ENCODE data around the gene SNN.

The SNN gene

DNA sequence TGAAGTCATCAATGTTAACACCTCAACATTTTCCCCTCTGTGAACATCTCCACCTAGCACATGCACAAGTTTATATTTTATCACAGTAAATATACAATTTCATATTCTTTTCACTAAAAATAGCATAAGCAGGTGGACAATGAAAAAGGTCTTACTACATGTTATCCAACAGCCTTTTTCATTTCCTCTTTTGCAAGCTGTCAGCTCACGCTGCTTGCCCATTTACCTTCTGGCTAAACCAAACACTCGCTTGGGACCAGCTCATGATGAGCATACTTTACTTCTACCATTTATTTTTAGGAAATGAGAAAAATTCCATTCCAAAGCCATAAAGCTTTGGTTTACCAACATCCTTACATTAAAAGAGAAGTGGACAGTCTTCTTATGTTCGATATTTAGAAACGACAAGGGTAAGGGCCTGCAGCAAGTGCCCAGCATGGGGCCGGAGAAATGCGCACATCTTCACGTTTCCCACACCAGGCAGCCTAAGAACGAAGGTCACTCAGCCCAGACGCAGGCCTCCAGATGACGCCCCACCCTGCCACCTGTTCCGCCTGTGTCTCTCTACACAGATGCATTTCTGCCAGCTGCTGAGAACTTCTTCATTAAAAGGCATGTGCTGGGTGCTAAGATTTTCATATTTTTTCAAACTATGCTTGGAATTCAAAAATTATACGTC, 13.9 kb downstream of the SNN start:
- no peak for DNase-seq

GRCh38 chr16:11682655-11683096, 14.4 kb downstream of the SNN start:
- peak; percentile 94 for DNase-seq

- DNase-seq: no peak
These were observed 14.9 kb downstream of the SNN start for GRCh38 chr16:11683145-11683544.

DNA sequence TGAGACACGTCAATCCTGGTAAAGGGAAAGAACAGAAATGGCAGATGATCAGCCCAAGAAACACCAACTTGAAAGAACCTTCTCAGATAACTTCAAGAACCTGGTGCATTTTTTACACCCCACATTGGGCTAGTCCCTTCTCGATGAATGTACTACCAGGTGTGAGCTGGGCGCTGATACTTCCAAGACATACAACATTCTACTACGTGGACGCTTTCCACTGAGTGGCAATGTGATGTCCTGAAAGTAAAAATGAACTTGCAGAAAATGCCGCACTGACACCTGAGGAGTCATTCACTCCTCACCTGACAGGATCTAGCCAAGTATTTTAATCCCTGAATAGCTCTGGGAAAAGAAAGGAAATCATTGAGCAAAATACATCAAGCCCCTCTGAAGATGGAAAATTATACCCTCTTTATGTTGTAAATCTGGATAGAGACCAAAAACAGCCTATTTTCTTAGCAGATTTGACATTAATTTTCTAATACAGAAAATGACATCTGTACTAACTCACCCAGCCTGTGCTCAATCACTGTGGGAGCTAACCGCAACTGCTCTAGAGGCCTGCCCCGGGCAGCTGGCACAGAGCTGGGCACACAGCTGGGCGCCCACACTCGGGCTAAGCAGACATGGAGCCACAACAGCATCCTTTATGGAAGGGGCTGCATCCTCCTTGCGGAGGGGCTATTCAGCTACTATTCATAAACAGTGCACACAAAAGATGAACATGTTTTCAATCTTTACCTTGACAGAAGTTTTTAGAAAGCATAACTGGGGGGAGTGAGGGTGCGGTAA, 16.2 kb downstream of the SNN start:
- no peak for DNase-seq

- peak; percentile 75 for DNase-seq
These were observed 17.8 kb downstream of the SNN start for GRCh38 chr16:11685844-11686618.

GRCh38 chr16:11686713-11687380, 18.6 kb downstream of the SNN start:
- no peak for DNase-seq

GRCh38 chr16:11687601-11688519, 19.6 kb downstream of the SNN start:
- DNase-seq: no peak

DNA sequence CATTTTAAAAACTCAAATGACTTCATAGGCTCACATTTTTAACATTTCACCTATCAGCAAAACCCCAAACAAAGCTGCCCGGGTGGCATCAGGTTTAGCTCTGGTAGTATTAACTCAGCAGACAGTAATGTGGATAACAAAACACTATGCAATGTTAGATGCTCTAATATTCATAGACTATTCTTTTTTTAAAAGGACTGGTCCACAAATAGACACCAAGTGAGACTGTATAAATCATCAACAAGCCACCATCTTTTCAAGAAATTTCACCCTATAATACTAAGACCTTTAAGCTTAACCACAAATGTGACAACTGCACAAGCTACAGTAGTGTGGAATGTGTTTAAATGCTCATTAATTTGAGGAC, 20.2 kb downstream of the SNN start:
- no peak for DNase-seq

GRCh38 chr16:11689031-11689840, 21.0 kb downstream of the SNN start:
- DNase-seq: peak; percentile 6

GRCh38 chr16:11691235-11691634, 23.0 kb downstream of the SNN start:
- no peak for DNase-seq

DNA sequence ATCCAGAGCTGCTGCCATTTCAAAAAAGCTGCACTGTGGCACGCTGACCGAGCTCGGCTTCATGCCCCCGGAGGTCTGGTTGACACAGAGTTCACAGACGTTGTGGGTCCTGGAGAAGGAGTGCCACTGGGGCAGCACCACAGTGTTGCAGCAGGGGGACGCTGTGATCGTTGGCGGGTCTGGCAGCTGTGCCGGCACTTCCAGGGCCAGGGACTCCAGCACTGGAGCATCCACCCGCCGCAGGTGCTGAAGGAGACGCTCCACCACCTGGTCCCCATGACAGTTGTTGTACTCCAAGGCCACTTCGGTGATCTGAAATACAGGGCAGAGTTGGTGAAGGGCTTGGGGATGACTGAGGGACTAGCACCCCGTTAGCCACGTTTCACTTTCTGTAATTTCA, 23.5 kb downstream of the SNN start:
- DNase-seq: no peak

GRCh38 chr16:11692171-11692570, 23.9 kb downstream of the SNN start:
- no peak for DNase-seq

GRCh38 chr16:11692651-11693050, 24.4 kb downstream of the SNN start:
- no peak for DNase-seq

DNA sequence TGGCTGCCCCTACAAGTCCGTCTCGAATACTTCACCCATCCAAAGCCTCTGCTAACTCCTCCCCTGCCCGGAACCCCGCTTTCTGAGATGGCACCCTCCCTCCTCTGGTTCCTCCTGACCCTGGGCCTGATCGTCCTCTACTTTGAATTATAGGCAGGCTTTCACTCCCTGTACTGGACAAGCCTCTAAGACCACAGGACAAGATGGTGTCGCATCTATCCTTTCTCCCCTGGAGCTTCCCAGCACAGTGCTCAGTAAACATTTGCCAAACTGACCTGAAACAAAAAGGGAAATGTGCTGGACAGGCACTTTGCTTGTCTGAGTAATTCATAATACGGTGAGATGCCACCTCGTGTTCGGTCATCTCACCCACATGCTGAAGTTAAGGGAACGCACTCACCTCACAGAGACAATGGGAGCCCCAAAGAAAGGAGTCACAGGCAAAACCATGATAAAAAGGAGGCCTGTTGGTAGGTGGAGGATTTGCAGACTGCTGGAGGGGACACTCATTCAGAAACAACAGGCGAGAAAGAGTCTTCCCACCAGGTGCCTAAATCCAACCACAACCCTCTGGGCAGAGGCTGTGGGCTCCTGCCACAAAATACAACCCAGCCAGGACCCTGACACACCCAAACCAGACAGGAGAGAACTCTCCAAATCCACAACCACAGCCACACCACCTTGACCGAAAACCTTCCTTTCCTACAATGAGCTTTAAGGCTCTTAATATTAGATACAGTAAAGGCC, 28.2 kb downstream of the SNN start:
- no peak for DNase-seq

- no peak for DNase-seq
These were observed 29.1 kb downstream of the SNN start for GRCh38 chr16:11697319-11697718.

GRCh38 chr16:11698271-11698689, 30.0 kb downstream of the SNN start:
- no peak for DNase-seq

- DNase-seq: no peak
These were observed 31.1 kb downstream of the SNN start for GRCh38 chr16:11699234-11699894.

- DNase-seq: peak; percentile 16
These were observed 32.2 kb downstream of the SNN start for GRCh38 chr16:11700264-11701029.

Measured in HCEC 1CT (cell line).